Activated B cell treated with CpG ODN at 0.5 μM for 24 hours (primary cell): ENCODE measurements around the gene SEPTIN1. TPM values are rescaled to one million over a fixed set of nuclear protein-coding genes. Genes with fewer than 3 reads are reported as not detected.

Experiments
- ATAC-seq: fragments of 200-7000 bp; cut with Tn5 transposase; one replicate; pipeline ENCODE4 v1.10.0; 2021; ENCODE audit warnings: low read depth, mild to moderate bottlenecking, moderate library complexity
- CTCF ChIA-PET: fragments of 350-600 bp; sonication (Branson Sonifier 250); formaldehyde crosslinking; loops from one replicate; lab custom pipeline; 2021; ENCODE audit warnings: antibody characterized with exemption; lab: Charles Lee
- POLR2A ChIA-PET: fragments of 350-600 bp; sonication (Branson Sonifier 250); formaldehyde crosslinking; loops from one replicate; lab custom pipeline; 2021; ENCODE audit warnings: antibody characterized with exemption; lab: Charles Lee
- DNase-seq: peaks from one replicate; pipeline ENCODE4 v3.0.0; 2022
- H3K27ac Mint-ChIP-seq: one replicate; pipeline ENCODE4 v1.8.0; 2020; ENCODE audit warnings: mixed read lengths
- H3K27me3 Mint-ChIP-seq: one replicate; pipeline ENCODE4 v1.8.0; 2021; ENCODE audit warnings: mixed read lengths
- H3K36me3 Mint-ChIP-seq: one replicate; pipeline ENCODE4 v1.8.0; 2021; ENCODE audit warnings: low read depth, mixed read lengths
- H3K4me1 Mint-ChIP-seq: one replicate; pipeline ENCODE4 v1.8.0; 2021; ENCODE audit warnings: mixed read lengths
- H3K4me3 Mint-ChIP-seq: one replicate; pipeline ENCODE4 v1.8.0; 2020; ENCODE audit warnings: mild to moderate bottlenecking, mixed read lengths
- H3K9me3 Mint-ChIP-seq: one replicate; pipeline ENCODE4 v1.8.0; 2020; ENCODE audit warnings: mixed read lengths
- intact Hi-C: fragments of 100-400 bp; cut with micrococcal nuclease; formaldehyde crosslinking; loops from one replicate; pipeline ENCODE4 v1.15.1; 2024
- total RNA-seq: library from RNA; stranded (reverse); gene quantifications from 2 replicates; pipeline ENCODE4 v1.2.3, GENCODE V29; 2022
- TF ChIP-seq, protein P1 (sequence below): fragments of 200-600 bp; IDR thresholded peaks from one replicate; pipeline ENCODE4 v1.8.0; 2022; ENCODE audit warnings: antibody characterized with exemption, mild to moderate bottlenecking

Gene SEPTIN1
- total RNA-seq, 1 donor from 2014 or later: 192 TPM

DNA sequence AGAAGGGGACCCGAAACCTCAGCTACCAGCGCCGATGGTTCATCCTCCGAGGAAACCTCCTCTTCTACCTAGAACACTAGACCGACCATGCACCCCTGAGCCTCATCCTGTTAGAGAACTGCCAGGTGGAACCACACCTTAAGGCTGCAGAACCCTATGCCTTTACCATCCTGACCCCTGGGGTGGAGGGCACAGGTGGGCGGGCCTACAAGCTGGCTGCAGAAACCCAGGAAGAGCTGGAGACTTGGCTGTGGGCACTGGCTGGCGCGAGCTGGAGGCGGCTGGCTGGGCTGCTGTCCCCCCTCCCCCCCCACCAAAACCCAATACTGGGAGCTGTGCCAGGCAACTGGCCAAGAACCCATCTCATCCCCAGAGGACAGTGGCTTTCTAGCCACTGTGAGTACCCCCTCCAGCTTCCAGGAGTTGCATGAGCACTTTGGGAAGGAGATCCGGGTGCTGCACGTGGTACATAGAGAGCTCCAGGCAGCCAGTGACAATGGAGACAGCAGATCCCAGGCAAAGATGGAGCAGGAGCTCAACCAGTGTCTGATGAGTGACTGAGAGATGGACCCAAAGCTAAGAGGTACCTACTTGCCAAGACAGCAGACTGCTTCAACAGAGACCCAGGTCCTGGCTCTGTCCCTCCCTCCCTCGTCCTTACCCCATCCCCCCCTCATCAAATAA, 25.8 kb downstream of the SEPTIN1 start:
- peak overlapping the region; percentile 96 for H3K4me3 Mint-ChIP-seq
- TF ChIP-seq, protein P1, sequence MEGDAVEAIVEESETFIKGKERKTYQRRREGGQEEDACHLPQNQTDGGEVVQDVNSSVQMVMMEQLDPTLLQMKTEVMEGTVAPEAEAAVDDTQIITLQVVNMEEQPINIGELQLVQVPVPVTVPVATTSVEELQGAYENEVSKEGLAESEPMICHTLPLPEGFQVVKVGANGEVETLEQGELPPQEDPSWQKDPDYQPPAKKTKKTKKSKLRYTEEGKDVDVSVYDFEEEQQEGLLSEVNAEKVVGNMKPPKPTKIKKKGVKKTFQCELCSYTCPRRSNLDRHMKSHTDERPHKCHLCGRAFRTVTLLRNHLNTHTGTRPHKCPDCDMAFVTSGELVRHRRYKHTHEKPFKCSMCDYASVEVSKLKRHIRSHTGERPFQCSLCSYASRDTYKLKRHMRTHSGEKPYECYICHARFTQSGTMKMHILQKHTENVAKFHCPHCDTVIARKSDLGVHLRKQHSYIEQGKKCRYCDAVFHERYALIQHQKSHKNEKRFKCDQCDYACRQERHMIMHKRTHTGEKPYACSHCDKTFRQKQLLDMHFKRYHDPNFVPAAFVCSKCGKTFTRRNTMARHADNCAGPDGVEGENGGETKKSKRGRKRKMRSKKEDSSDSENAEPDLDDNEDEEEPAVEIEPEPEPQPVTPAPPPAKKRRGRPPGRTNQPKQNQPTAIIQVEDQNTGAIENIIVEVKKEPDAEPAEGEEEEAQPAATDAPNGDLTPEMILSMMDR: no peak
- DNase-seq (no peak), ATAC-seq (no peak)
- peak overlapping the region; percentile 91 for H3K27ac Mint-ChIP-seq
- no peaks in the 10 kb centered on the region for H3K9me3 Mint-ChIP-seq
- CTCF ChIA-PET: interaction anchor here (1.2 kb wide), 1 partner anchor 53 kb away, joined by 4 read pairs; no protein-coding TSS in a partner anchor
- intact Hi-C loops: no loop called here
- H3K27me3 Mint-ChIP-seq: no peaks in the 10 kb centered on the region
- POLR2A ChIA-PET: interaction anchor here (0.5 to 4.5 kb wide), 5 partner anchors 9 to 580 kb away, joined by 3 to 36 read pairs (median 6); partner anchors contain the start of genes TBC1D10B and ZNF48
- peaks cover 73% of the 10 kb centered on the region for H3K36me3 Mint-ChIP-seq
- H3K4me1 Mint-ChIP-seq: peaks cover 38% of the 10 kb centered on the region

DNA sequence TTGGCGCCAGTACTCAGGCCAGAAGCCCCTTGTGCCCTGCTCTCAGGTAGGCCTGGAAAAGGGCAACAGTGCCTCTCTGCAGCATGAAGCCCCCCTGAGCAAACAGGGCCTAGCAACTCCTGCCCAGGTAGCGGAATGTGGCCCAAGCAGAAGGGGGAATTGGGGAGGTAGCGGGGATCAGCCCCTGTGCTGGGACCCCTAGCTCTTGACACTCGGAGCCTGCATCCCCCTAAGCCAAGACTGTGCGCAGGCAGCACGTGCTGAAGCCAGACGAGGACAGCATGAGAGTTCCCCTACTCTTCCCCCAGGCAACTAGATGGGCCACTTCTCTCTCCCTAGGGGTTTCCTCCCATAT, 26.4 kb downstream of the SEPTIN1 start:
- CTCF ChIA-PET: interaction anchor here (1.2 kb wide), 1 partner anchor 53 kb away, joined by 4 read pairs; no protein-coding TSS in a partner anchor
- Mint-ChIP-seq H3K36me3 (peaks cover 75% of the 10 kb centered on the region), H3K9me3 (no peaks in the 10 kb centered on the region), H3K4me3 (peak overlapping the region; percentile 96), H3K27me3 (no peaks in the 10 kb centered on the region), H3K27ac (peak overlapping the region; percentile 91), H3K4me1 (peaks cover 43% of the 10 kb centered on the region)
- DNase-seq (no peak), ATAC-seq (no peak)
- intact Hi-C loops: loop anchor here (1.0 to 2.0 kb wide), 4 partner anchors 14 to 39 kb away; partner anchors contain the start of genes TBC1D10B and ZNF48
- POLR2A ChIA-PET: interaction anchor here (0.9 to 4.5 kb wide), 10 partner anchors 8 to 74 kb away, joined by 3 to 36 read pairs (median 12); partner anchors contain the start of genes DCTPP1, SEPTIN1, TBC1D10B and ZNF48
- TF ChIP-seq, protein P1: no peak

DNA sequence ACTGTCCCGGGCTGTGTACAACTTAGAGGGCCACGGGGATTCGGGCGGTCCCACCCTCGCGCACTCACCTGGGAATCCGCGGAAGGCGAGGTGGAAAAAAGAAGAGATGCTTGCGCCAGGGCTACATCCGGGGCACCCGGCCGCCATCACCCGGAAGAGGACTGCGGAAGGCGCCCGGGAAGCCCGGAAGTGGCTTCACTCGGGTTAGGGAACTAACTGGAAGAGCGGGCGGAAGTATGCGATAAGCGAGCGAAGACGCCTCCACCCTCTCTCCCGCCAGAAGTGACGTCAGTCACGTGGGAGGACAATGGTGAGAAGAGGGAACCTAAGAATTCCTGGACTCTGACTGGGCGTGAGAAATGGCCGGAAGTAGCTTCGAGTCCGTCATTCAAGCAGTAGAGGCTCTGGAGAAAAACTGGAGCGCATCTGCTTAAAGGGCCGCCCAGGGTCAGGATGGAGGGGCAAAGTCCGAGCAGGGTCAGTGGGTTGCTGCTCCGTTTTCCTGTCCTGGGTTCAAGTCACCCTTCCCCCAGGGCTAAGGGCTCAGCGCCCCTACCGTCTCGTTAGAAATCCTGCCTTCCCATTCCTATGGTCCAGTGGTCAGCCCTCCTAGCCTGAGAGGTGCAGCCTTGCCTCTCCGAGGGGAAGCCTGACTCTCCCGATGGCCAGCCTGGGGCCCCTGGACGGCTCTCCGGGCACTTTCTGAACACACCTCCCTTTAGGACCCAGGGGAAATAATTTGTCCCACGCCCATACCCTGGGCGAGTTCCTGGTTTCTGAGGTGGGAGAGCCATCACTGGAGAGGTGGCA, 27.0 kb downstream of the SEPTIN1 start, which contains the start of gene CD2BP2:
TSS of gene CD2BP2 (minus strand) at position 165 of the 810 bp plus-strand sequence. CDS start 627 bp downstream, outside the sequence.
- POLR2A ChIA-PET: interaction anchor here (1.0 to 4.5 kb wide), 13 partner anchors 14 to 263 kb away, joined by 3 to 36 read pairs (median 9); partner anchors contain the start of genes DCTPP1, SEPTIN1, TBC1D10B and ZNF48
- ATAC-seq (peak; percentile 84), DNase-seq (peak; percentile 81)
- intact Hi-C loops: loop anchor here (1.0 to 2.0 kb wide), 4 partner anchors 15 to 39 kb away; partner anchors contain the start of genes TBC1D10B and ZNF48
- TF ChIP-seq, protein P1: no peak
- peak within 1 kb of the TSS; percentile 96 for H3K4me3 Mint-ChIP-seq
- no peaks in the 10 kb centered on the region for H3K9me3 Mint-ChIP-seq
- H3K27me3 Mint-ChIP-seq: no peaks in the 10 kb centered on the region
- peaks cover 49% of the 10 kb centered on the region for H3K4me1 Mint-ChIP-seq
- peak within 1 kb of the TSS; percentile 91 for H3K27ac Mint-ChIP-seq
- H3K36me3 Mint-ChIP-seq: peaks cover 76% of the 10 kb centered on the region
- CTCF ChIA-PET: interaction anchor here (1.9 to 2.7 kb wide), 2 partner anchors 16 to 54 kb away, joined by 7 to 10 read pairs; partner anchors contain the start of gene TBC1D10B

DNA sequence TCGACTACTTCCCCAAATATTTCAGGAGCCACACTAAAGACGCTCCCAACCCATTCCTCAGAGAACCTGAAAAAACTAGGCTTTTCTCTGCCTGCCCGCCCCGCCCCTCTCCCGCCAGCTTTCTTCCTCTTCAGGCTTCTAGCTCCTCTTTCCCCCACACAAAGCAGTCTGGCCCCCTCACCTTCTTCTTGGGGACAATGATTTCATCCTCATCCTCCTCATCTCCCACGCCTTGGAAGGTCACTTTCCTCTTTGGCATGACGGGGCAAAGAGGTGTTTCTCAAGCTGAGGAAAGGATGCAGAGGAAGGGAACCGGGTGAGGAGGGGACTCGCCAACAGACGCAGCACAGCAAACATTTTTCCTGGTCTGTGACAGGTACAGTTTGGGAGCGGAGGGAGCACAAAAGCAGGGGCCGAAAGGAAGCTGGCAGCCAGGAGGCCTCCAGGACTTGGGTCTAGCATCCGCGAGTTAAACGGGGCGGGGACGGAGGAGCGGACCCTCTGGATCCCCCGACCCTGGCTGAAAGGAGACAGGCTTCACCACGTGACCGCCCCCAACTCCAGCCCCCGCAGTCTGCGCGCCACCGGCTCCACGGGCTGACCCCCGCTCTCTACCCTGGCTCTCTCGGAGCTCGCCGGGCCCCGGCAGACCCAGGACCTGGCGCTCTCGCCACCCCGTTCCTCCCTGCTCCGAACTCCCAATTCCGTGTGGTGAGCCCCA, 27.8 kb downstream of the SEPTIN1 start:
- ATAC-seq (peak; percentile 41), DNase-seq (no peak)
- intact Hi-C loops: loop anchor here (1.0 to 2.0 kb wide), 4 partner anchors 16 to 40 kb away; partner anchors contain the start of genes TBC1D10B and ZNF48
- no peaks in the 10 kb centered on the region for H3K27me3 Mint-ChIP-seq
- H3K9me3 Mint-ChIP-seq: no peaks in the 10 kb centered on the region
- ChIA-PET POLR2A (interaction anchor here (0.6 to 4.5 kb wide), 15 partner anchors 10 to 262 kb away, joined by 3 to 36 read pairs (median 8); partner anchors contain the start of genes DCTPP1, SEPTIN1, TBC1D10B and ZNF48), CTCF (interaction anchor here (1.9 to 2.7 kb wide), 2 partner anchors 16 to 55 kb away, joined by 7 to 10 read pairs; partner anchors contain the start of gene TBC1D10B)
- peak overlapping the region; percentile 96 for H3K4me3 Mint-ChIP-seq
- TF ChIP-seq, protein P1: no peak
- H3K27ac Mint-ChIP-seq: peak overlapping the region; percentile 91
- H3K36me3 Mint-ChIP-seq: peaks cover 76% of the 10 kb centered on the region
- H3K4me1 Mint-ChIP-seq: peaks cover 57% of the 10 kb centered on the region
